ENCODE measurements around the gene ENG. TPM values are rescaled to one million over a fixed set of nuclear protein-coding genes. Genes with fewer than 3 reads are reported as not detected.

The ENG gene
- total RNA-seq, 1 experiment from 2014 or later = 0.76 TPM

DNA sequence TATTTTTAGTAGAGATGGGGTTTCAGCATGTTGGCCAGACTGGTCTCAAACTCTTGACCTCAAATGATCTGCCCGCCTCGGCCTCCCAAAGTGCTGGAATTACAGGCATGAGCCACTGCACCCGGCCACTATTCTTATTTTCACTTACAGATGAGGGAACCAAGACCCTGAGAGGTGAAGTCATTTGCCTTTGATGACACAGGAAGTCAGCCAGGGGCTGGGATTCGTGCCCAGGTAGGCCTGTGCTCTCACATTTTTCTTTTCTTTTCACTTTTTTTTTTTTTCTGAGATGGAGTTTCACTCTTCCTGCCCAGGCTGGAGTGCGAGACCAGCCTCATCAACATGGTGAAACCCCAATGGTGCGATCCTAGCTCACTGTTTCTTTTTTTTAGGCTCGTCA is 22.2 kb downstream of the ENG start:
- H3K9me2 ChIP-seq (ENCODE audit: insufficient read depth) = no peaks in the 10 kb centered on the region
- TF ChIP-seq EZH2phosphoT487 (IDR thresholded peaks at IDR 0.05; ENCODE audit: borderline replicate concordance) = no peak
- TF ChIP-seq, protein P1, sequence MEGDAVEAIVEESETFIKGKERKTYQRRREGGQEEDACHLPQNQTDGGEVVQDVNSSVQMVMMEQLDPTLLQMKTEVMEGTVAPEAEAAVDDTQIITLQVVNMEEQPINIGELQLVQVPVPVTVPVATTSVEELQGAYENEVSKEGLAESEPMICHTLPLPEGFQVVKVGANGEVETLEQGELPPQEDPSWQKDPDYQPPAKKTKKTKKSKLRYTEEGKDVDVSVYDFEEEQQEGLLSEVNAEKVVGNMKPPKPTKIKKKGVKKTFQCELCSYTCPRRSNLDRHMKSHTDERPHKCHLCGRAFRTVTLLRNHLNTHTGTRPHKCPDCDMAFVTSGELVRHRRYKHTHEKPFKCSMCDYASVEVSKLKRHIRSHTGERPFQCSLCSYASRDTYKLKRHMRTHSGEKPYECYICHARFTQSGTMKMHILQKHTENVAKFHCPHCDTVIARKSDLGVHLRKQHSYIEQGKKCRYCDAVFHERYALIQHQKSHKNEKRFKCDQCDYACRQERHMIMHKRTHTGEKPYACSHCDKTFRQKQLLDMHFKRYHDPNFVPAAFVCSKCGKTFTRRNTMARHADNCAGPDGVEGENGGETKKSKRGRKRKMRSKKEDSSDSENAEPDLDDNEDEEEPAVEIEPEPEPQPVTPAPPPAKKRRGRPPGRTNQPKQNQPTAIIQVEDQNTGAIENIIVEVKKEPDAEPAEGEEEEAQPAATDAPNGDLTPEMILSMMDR (IDR thresholded peaks at IDR 0.05 in 2 of 3, conservative IDR thresholded peaks at IDR 0.05 in 1 of 3; ENCODE audit: borderline replicate concordance in 1 of 3, insufficient read depth in 1 of 3, low read depth in 2 of 3, low read length in 2 of 3) = no peak
- no peak for TF ChIP-seq EGR1 (IDR thresholded peaks at IDR 0.05; ENCODE audit: low read depth)
- no peak for TF ChIP-seq ZNF274 (IDR thresholded peaks at IDR 0.05; ENCODE audit: low read depth, low read length)
- no peak for TF ChIP-seq ELF1 (IDR thresholded peaks at IDR 0.05; ENCODE audit: borderline replicate concordance, low read depth)
- TF ChIP-seq, protein P2, sequence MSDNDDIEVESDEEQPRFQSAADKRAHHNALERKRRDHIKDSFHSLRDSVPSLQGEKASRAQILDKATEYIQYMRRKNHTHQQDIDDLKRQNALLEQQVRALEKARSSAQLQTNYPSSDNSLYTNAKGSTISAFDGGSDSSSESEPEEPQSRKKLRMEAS (IDR thresholded peaks at IDR 0.05) = no peak
- TF ChIP-seq, protein P3, sequence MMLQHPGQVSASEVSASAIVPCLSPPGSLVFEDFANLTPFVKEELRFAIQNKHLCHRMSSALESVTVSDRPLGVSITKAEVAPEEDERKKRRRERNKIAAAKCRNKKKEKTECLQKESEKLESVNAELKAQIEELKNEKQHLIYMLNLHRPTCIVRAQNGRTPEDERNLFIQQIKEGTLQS (IDR thresholded peaks at IDR 0.05) = no peak
- no peak for TF ChIP-seq YY1 (IDR thresholded peaks at IDR 0.05; ENCODE audit: extremely low read depth, insufficient replicate concordance, low read depth, low read length)
- TF ChIP-seq CEBPB (IDR thresholded peaks at IDR 0.05; ENCODE audit: low read depth) = no peak
- no peak for TF ChIP-seq TCF7L2 (IDR thresholded peaks at IDR 0.05; ENCODE audit: borderline replicate concordance, extremely low read depth, insufficient read depth, insufficient read length)
- no peak for TF ChIP-seq FOSL1 (IDR thresholded peaks at IDR 0.05; ENCODE audit: low read depth)
- TF ChIP-seq SRF (IDR thresholded peaks at IDR 0.05; ENCODE audit: low read depth) = no peak
- TF ChIP-seq POLR2AphosphoS5 (IDR thresholded peaks at IDR 0.05; ENCODE audit: low read depth, low read length) = no peak
- no peak for TF ChIP-seq POLR2A (IDR thresholded peaks at IDR 0.05; ENCODE audit: borderline replicate concordance, extremely low read depth, insufficient read depth, insufficient read length)
- no peak for TF ChIP-seq RAD21 (IDR thresholded peaks at IDR 0.05; ENCODE audit: low read depth)
- no peak for TF ChIP-seq ZFX (IDR thresholded peaks at IDR 0.05)
- TF ChIP-seq, protein P4, sequence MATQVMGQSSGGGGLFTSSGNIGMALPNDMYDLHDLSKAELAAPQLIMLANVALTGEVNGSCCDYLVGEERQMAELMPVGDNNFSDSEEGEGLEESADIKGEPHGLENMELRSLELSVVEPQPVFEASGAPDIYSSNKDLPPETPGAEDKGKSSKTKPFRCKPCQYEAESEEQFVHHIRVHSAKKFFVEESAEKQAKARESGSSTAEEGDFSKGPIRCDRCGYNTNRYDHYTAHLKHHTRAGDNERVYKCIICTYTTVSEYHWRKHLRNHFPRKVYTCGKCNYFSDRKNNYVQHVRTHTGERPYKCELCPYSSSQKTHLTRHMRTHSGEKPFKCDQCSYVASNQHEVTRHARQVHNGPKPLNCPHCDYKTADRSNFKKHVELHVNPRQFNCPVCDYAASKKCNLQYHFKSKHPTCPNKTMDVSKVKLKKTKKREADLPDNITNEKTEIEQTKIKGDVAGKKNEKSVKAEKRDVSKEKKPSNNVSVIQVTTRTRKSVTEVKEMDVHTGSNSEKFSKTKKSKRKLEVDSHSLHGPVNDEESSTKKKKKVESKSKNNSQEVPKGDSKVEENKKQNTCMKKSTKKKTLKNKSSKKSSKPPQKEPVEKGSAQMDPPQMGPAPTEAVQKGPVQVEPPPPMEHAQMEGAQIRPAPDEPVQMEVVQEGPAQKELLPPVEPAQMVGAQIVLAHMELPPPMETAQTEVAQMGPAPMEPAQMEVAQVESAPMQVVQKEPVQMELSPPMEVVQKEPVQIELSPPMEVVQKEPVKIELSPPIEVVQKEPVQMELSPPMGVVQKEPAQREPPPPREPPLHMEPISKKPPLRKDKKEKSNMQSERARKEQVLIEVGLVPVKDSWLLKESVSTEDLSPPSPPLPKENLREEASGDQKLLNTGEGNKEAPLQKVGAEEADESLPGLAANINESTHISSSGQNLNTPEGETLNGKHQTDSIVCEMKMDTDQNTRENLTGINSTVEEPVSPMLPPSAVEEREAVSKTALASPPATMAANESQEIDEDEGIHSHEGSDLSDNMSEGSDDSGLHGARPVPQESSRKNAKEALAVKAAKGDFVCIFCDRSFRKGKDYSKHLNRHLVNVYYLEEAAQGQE (IDR thresholded peaks at IDR 0.05; ENCODE audit: low read depth) = no peak
- TF ChIP-seq EZH2 (IDR thresholded peaks at IDR 0.05) = no peak
- no peaks in the 10 kb centered on the region for H3K9me3 ChIP-seq (ENCODE audit: control insufficient read depth in 1 of 2, insufficient read depth in 1 of 2, low read depth in 1 of 2, low read length in 2 of 2)
- intact Hi-C loops (cut with micrococcal nuclease) = no loop called here
- H3K4me3 ChIP-seq (replicated peaks in 1 of 2; ENCODE audit: low read depth in 1 of 2, low read length in 2 of 2) = no peak overlapping the region
- no peak overlapping the region for H3K4me2 ChIP-seq (ENCODE audit: low read length)
- H3K36me3 ChIP-seq (ENCODE audit: control insufficient read depth in 1 of 2, insufficient read depth in 2 of 2, low read length in 2 of 2) = no peaks in the 10 kb centered on the region
- no peak overlapping the region for H3K9ac ChIP-seq (ENCODE audit: low read length)
- ATAC-seq (no peak), DNase-seq (ENCODE audit: low read depth, low spot score) (no peak)
- H3K4me1 ChIP-seq (ENCODE audit: control insufficient read depth in 1 of 2, insufficient read depth in 2 of 2, low read length in 2 of 2) = peaks cover 12 to 14% of the 10 kb centered on the region in 2 experiments
- POLR2A ChIA-PET = no interaction called here
- no TSS peak for BruUV-seq (replicated peaks)
- H3K27ac ChIP-seq (ENCODE audit: low read depth, low read length) = no peak overlapping the region
- H2AFZ ChIP-seq (ENCODE audit: low read depth, low read length, poor library complexity, severe bottlenecking) = no peak overlapping the region
- H3K79me2 ChIP-seq (ENCODE audit: insufficient read depth, low read length) = no peaks in the 10 kb centered on the region
- RAD21 ChIA-PET (ENCODE audit: low non-redundant PET in 1 of 2, low total read pairs in 2 of 2, uncharacterized antibody in 2 of 2, unreplicated experiment in 2 of 2) = no interaction called here
- H3K27me3 ChIP-seq (ENCODE audit: insufficient read depth, low read length) = no peaks in the 10 kb centered on the region
- CTCF ChIA-PET = no interaction called here
- no peaks in the 10 kb centered on the region for H4K20me1 ChIP-seq (ENCODE audit: insufficient read depth)
